HCT116 (cell line): ENCODE results near the gene FAM227A. TPM values are rescaled to one million over a fixed set of nuclear protein-coding genes. Genes with fewer than 3 reads are reported as not detected.

Experiments
- ATAC-seq: fragments of 200-7000 bp; cut with Tn5 transposase; 2 replicates; pipeline ENCODE4 v1.9.1; 2020; ENCODE audit warnings: mild to moderate bottlenecking, moderate library complexity
- BruUV-seq: library from RNA; stranded (reverse); fragments of 400-500 nt; replicated peaks from 2 replicates; lab custom pipeline; 2021; lab: Mats Ljungman, UMichigan
- CTCF ChIA-PET: fragments of 300-600 bp; sonication (Branson Sonifier 250); formaldehyde crosslinking; loops from one replicate; lab custom pipeline; 2021; ENCODE audit warnings: antibody characterized with exemption; lab: Charles Lee
- POLR2A ChIA-PET: fragments of 300-600, 350-600 bp; sonication (Branson Sonifier 250); formaldehyde crosslinking; loops from one replicate; lab custom pipeline; 2021; ENCODE audit warnings: antibody characterized with exemption; lab: Charles Lee
- RAD21 ChIA-PET, 2 experiments: fragments of 300-600 bp; sonication (Branson Sonifier 250); formaldehyde crosslinking; loops; one replicate each; lab custom pipeline; 2023; ENCODE audit warnings: low total read pairs in 2 of 2; ENCODE audit not compliant: uncharacterized antibody in 2 of 2, unreplicated experiment in 2 of 2, low non-redundant PET in 1 of 2; lab: Charles Lee
- DNase-seq: peaks from one replicate; pipeline ENCODE4 v3.0.0-alpha.2; 2010; ENCODE audit warnings: low read depth, low spot score
- H2AFZ ChIP-seq: fragments of 200-600 bp; shearing (Covaris generic), sonication (generic); 2 replicates; pipeline ENCODE4 v1.6.1; 2017; ENCODE audit warnings: low read depth, mixed run types, mixed read lengths, antibody characterized with exemption, low read length; ENCODE audit not compliant: poor library complexity, severe bottlenecking
- H3K27ac ChIP-seq: 2 replicates; pipeline ENCODE4 v1.5.1; 2012; ENCODE audit warnings: low read depth, low read length
- H3K27me3 ChIP-seq: fragments of 200-600 bp; sonication (generic); 2 replicates; pipeline ENCODE4 v1.6.1; 2016; ENCODE audit warnings: mixed run types, low read length, mixed read lengths; ENCODE audit not compliant: insufficient read depth
- H3K36me3 ChIP-seq, 2 experiments: fragments of 200-500 bp in 1 of 2; fragments of 200-600 bp in 1 of 2; sonication (Bioruptor generic) in 1 of 2; sonication (generic) in 1 of 2; 2 replicates each; pipeline versions ENCODE4 v1.5.1 to v1.6.1; 2014 to 2016; ENCODE audit warnings: low read length in 2 of 2, inconsistent platforms in 1 of 2, mixed read lengths in 1 of 2, mixed run types in 1 of 2; ENCODE audit not compliant: insufficient read depth in 2 of 2, control insufficient read depth in 1 of 2
- H3K4me1 ChIP-seq, 2 experiments: fragments of 200-600 bp in 1 of 2; sonication (generic) in 1 of 2; 2 replicates each; pipeline versions ENCODE4 v1.5.1 to v1.6.1; 2012 to 2017; ENCODE audit warnings: low read length in 2 of 2, inconsistent platforms in 1 of 2, mild to moderate bottlenecking in 1 of 2, mixed read lengths in 1 of 2, mixed run types in 1 of 2, moderate library complexity in 1 of 2; ENCODE audit not compliant: insufficient read depth in 2 of 2, control insufficient read depth in 1 of 2
- H3K4me2 ChIP-seq: fragments of 200-600 bp; sonication (generic); 2 replicates; pipeline ENCODE4 v1.6.1; 2017; ENCODE audit warnings: mixed run types, low read length, mixed read lengths
- H3K4me3 ChIP-seq, 2 experiments: fragments of 200-600 bp in 1 of 2; sonication (generic) in 1 of 2; replicated peaks in 1 of 2; 2 replicates each; pipeline ENCODE4 v1.5.1; 2011 to 2016; ENCODE audit warnings: low read length in 2 of 2, control low read depth in 1 of 2, low read depth in 1 of 2, mild to moderate bottlenecking in 1 of 2, mixed read lengths in 1 of 2, mixed run types in 1 of 2
- H3K79me2 ChIP-seq: fragments of 200-600 bp; sonication (generic); 2 replicates; pipeline ENCODE4 v1.6.1; 2017; ENCODE audit warnings: mild to moderate bottlenecking, mixed run types, low read length, moderate library complexity, mixed read lengths; ENCODE audit not compliant: insufficient read depth
- H3K9ac ChIP-seq: fragments of 200-600 bp; sonication (generic); 2 replicates; pipeline ENCODE4 v1.6.1; 2016; ENCODE audit warnings: low read length, mixed read lengths
- H3K9me2 ChIP-seq: fragments of 200-600 bp; sonication (generic), shearing (Covaris generic); 2 replicates; pipeline ENCODE4 v1.6.1; 2017; ENCODE audit warnings: mixed run types, mild to moderate bottlenecking, moderate library complexity; ENCODE audit not compliant: insufficient read depth
- H3K9me3 ChIP-seq, 2 experiments: fragments of 200-500 bp in 1 of 2; fragments of 200-600 bp in 1 of 2; sonication (Bioruptor generic) in 1 of 2; sonication (generic) in 1 of 2; 2 replicates each; pipeline ENCODE4 v1.6.1; 2014 to 2017; ENCODE audit warnings: low read length in 2 of 2, mixed read lengths in 2 of 2, inconsistent platforms in 1 of 2, low read depth in 1 of 2, mild to moderate bottlenecking in 1 of 2, mixed run types in 1 of 2, moderate library complexity in 1 of 2; ENCODE audit not compliant: control insufficient read depth in 1 of 2, insufficient read depth in 1 of 2
- H4K20me1 ChIP-seq: fragments of 200-600 bp; sonication (generic), shearing (Covaris generic); 2 replicates; pipeline ENCODE4 v1.6.1; 2017; ENCODE audit warnings: mixed run types, mild to moderate bottlenecking, moderate library complexity; ENCODE audit not compliant: insufficient read depth
- ATF3 ChIP-seq: IDR thresholded peaks from 2 replicates; pipeline ENCODE4 v1.6.1; 2012
- ELF1 ChIP-seq: IDR thresholded peaks from 2 replicates; pipeline ENCODE4 v1.6.1; 2012; ENCODE audit warnings: low read depth, borderline replicate concordance
- EZH2 ChIP-seq: fragments of 200-600 bp; sonication (generic); IDR thresholded peaks from 2 replicates; pipeline ENCODE4 v1.6.1; 2017; ENCODE audit warnings: antibody characterized with exemption, mixed run types
- MAX ChIP-seq: IDR thresholded peaks from 2 replicates; pipeline ENCODE4 v1.6.1; 2012
- POLR2A ChIP-seq: IDR thresholded peaks from 2 replicates; pipeline ENCODE4 v1.7.0; 2011; ENCODE audit warnings: borderline replicate concordance; ENCODE audit not compliant: insufficient read depth, insufficient read length; ENCODE audit errors: extremely low read depth
- REST ChIP-seq: IDR thresholded peaks from 2 replicates; pipeline ENCODE4 v1.6.1; 2012; ENCODE audit warnings: low read depth
- SIN3A ChIP-seq: IDR thresholded peaks from 2 replicates; pipeline ENCODE4 v1.6.1; 2012; ENCODE audit warnings: low read depth
- ZBTB33 ChIP-seq: IDR thresholded peaks from 2 replicates; pipeline ENCODE4 v1.6.1; 2011; ENCODE audit warnings: mild to moderate bottlenecking, low read length, moderate library complexity; ENCODE audit not compliant: insufficient replicate concordance; ENCODE audit errors: extremely low read depth
- ZFX ChIP-seq: fragments of 450-650 bp; IDR thresholded peaks from 2 replicates; pipeline ENCODE4 v1.6.1; 2017
- intact Hi-C: fragments of 100-400 bp; cut with micrococcal nuclease; formaldehyde crosslinking; loops from 2 replicates; pipeline ENCODE4 v1.10.0; 2022
- total RNA-seq: library from RNA; stranded (reverse); gene quantifications from one replicate; pipeline ENCODE4 v1.2.1, GENCODE V29; 2021; ENCODE audit not compliant: unreplicated experiment

Gene FAM227A
- total RNA-seq, 1 experiment from 2014 or later, result 3.9 TPM

- POLR2A ChIA-PET, result interaction anchor here (0.7 kb wide), 1 partner anchor 252 kb away, joined by 3 read pairs; no protein-coding TSS in a partner anchor
- no TSS peak for BruUV-seq
- peaks cover 2 to 7% of the 10 kb centered on the region in 2 experiments; a peak in 2 of 4 replicates for H3K36me3 ChIP-seq
These were observed 18.7 kb upstream of the FAM227A start for GRCh38 chr22:38674888-38675287.

GRCh38 chr22:38657045-38657909 lies 1.1 kb upstream of the FAM227A start:
- no peak for TF ChIP-seq REST
- no peak for TF ChIP-seq MAX
- TF ChIP-seq SIN3A, result no peak
- TF ChIP-seq ZBTB33, result no peak
- no peak for TF ChIP-seq ELF1
- DNase-seq (no peak), ATAC-seq (peak; percentile 23; the same call in 1 of the 2 replicates)
- Histone ChIP-seq H3K27ac (peak overlapping the region; percentile 84), H3K9me3 (no peaks in the 10 kb centered on the region), H3K27me3 (no peaks in the 10 kb centered on the region), H2AFZ (no peak overlapping the region), H3K79me2 (peaks cover 12% of the 10 kb centered on the region), H3K4me1 (peaks cover 4 to 18% of the 10 kb centered on the region in 2 experiments; a peak in 3 of 4 replicates), H3K4me3 (peak overlapping the region; percentile 82 to 84), H3K36me3 (no peaks in the 10 kb centered on the region), H4K20me1 (no peaks in the 10 kb centered on the region), H3K9ac (peak overlapping the region; percentile 84), H3K4me2 (peak overlapping the region; percentile 96), H3K9me2 (no peaks in the 10 kb centered on the region)
- RAD21 ChIA-PET, result no interaction called here
- intact Hi-C loops, result loop anchor here (2.0 kb wide), 1 partner anchor 24 kb away; the partner anchor contains the start of gene TOMM22
- CTCF ChIA-PET, result no interaction called here
- POLR2A ChIA-PET, result no interaction called here
- no TSS peak for BruUV-seq

More at GRCh38 chr22:38674888-38675287, 18.7 kb upstream of the FAM227A start:
- intact Hi-C loops, result no loop called here
- Histone ChIP-seq H3K4me2 (no peak overlapping the region), H4K20me1 (no peaks in the 10 kb centered on the region), H3K79me2 (no peaks in the 10 kb centered on the region), H2AFZ (no peak overlapping the region), H3K27me3 (no peaks in the 10 kb centered on the region), H3K9me2 (no peaks in the 10 kb centered on the region), H3K4me1 (no peaks in the 10 kb centered on the region), H3K9ac (no peak overlapping the region), H3K9me3 (no peaks in the 10 kb centered on the region), H3K4me3 (no peak overlapping the region), H3K27ac (no peak overlapping the region)
- RAD21 ChIA-PET, result no interaction called here
- CTCF ChIA-PET, result no interaction called here
- ATAC-seq (no peak), DNase-seq (no peak)
- TF ChIP-seq EZH2 (no peak), ZFX (no peak), ATF3 (no peak), SIN3A (no peak), POLR2A (no peak)
